OCI-LY7 (cell line): ENCODE data around the gene RNF166. TPM values are rescaled to one million over a fixed set of nuclear protein-coding genes. Genes with fewer than 3 reads are reported as not detected.

ENCODE experiments used
- BruUV-seq: library from RNA; stranded (reverse); fragments of 400-500 nt; replicated peaks from 2 replicates; lab custom pipeline; 2021; lab: Mats Ljungman, UMichigan
- CTCF ChIA-PET: fragments of 300-600 bp; sonication (Branson Sonifier 250); formaldehyde crosslinking; loops from one replicate; lab custom pipeline; 2022; ENCODE audit warnings: antibody characterized with exemption; ENCODE audit not compliant: unreplicated experiment; lab: Charles Lee
- POLR2A ChIA-PET: fragments of 300-600 bp; sonication (Branson Sonifier 250); formaldehyde crosslinking; loops from one replicate; lab custom pipeline; 2022; ENCODE audit warnings: antibody characterized with exemption; lab: Charles Lee
- DNase-seq: peaks from one replicate; pipeline ENCODE4 v3.0.0-alpha.2; 2015; ENCODE audit warnings: low spot score
- H2AFZ ChIP-seq: fragments of 200-600 bp; sonication (generic), shearing (Covaris generic); 2 replicates; pipeline ENCODE4 v1.6.1; 2014; ENCODE audit warnings: mild to moderate bottlenecking, antibody characterized with exemption, low read length, moderate library complexity
- H3K27ac ChIP-seq: fragments of 200-600 bp; sonication (generic); 2 replicates; pipeline ENCODE4 v1.5.1; 2014; ENCODE audit warnings: mixed run types, low read depth, mild to moderate bottlenecking, moderate library complexity, low read length, inconsistent platforms; ENCODE audit not compliant: poor library complexity, severe bottlenecking
- H3K36me3 ChIP-seq: fragments of 200-600 bp; sonication (generic); 2 replicates; pipeline ENCODE4 v1.6.1; 2014; ENCODE audit warnings: mild to moderate bottlenecking, antibody characterized with exemption, low read length, moderate library complexity, mixed read lengths; ENCODE audit not compliant: insufficient read depth
- H3K4me1 ChIP-seq: fragments of 200-600 bp; sonication (generic); 2 replicates; pipeline ENCODE4 v1.5.1; 2014; ENCODE audit warnings: mild to moderate bottlenecking, low read length; ENCODE audit not compliant: insufficient read depth, poor library complexity, severe bottlenecking
- H3K4me2 ChIP-seq: fragments of 200-600 bp; sonication (generic); 2 replicates; pipeline ENCODE4 v1.6.1; 2014; ENCODE audit warnings: mild to moderate bottlenecking, low read length
- H3K4me3 ChIP-seq: fragments of 200-600 bp; sonication (generic); 2 replicates; pipeline ENCODE4 v1.5.1; 2014; ENCODE audit warnings: mild to moderate bottlenecking, low read depth, low read length; ENCODE audit not compliant: poor library complexity, severe bottlenecking
- H3K79me2 ChIP-seq: fragments of 200-600 bp; sonication (generic); 2 replicates; pipeline ENCODE4 v1.6.1; 2016; ENCODE audit warnings: low read depth, mild to moderate bottlenecking, low read length, moderate library complexity, mixed read lengths; ENCODE audit not compliant: insufficient read depth
- H3K9me2 ChIP-seq: fragments of 200-600 bp; sonication (generic); 2 replicates; pipeline ENCODE4 v1.6.1; 2016; ENCODE audit warnings: mild to moderate bottlenecking, low read length, mixed read lengths; ENCODE audit not compliant: insufficient read depth
- H3K9me3 ChIP-seq: fragments of 200-600 bp; sonication (generic); 2 replicates; pipeline ENCODE4 v1.6.1; 2014; ENCODE audit warnings: mild to moderate bottlenecking, mixed run types, low read length, mixed read lengths
- H4K20me1 ChIP-seq: fragments of 200-600 bp; sonication (generic); 2 replicates; pipeline ENCODE4 v1.6.1; 2014; ENCODE audit warnings: mild to moderate bottlenecking, antibody characterized with exemption, low read length, moderate library complexity, mixed read lengths; ENCODE audit not compliant: insufficient read depth
- CTCF ChIP-seq: fragments of 200-600 bp; sonication (generic); conservative IDR thresholded peaks from 2 replicates; pipeline ENCODE4 v1.5.1; 2014; ENCODE audit warnings: mild to moderate bottlenecking, antibody characterized with exemption, low read length, moderate library complexity, mixed read lengths
- EZH2phosphoT487 ChIP-seq: fragments of 200-600 bp; sonication (generic); IDR thresholded peaks from 2 replicates; pipeline ENCODE4 v1.6.1; 2018; ENCODE audit warnings: low read depth, borderline replicate concordance, mild to moderate bottlenecking, mixed run types, antibody characterized with exemption, low read length, moderate library complexity, mixed read lengths
- intact Hi-C: fragments of 100-400 bp; cut with micrococcal nuclease; formaldehyde crosslinking; loops from one replicate; pipeline ENCODE4 v1.10.0; 2022; ENCODE audit not compliant: unreplicated experiment
- total RNA-seq, 2 experiments: library from RNA; depleted of rRNA in 1 of 2; stranded (reverse); fragments of >200 nt in 1 of 2; shearing (Covaris generic) in 1 of 2; gene quantifications; 2 replicates each; pipeline ENCODE4 v1.2.3, GENCODE V29; 2014 to 2022

Gene RNF166
- total RNA-seq, 2 experiments from 2014 or later: 52.4 to 56.2 TPM

DNA sequence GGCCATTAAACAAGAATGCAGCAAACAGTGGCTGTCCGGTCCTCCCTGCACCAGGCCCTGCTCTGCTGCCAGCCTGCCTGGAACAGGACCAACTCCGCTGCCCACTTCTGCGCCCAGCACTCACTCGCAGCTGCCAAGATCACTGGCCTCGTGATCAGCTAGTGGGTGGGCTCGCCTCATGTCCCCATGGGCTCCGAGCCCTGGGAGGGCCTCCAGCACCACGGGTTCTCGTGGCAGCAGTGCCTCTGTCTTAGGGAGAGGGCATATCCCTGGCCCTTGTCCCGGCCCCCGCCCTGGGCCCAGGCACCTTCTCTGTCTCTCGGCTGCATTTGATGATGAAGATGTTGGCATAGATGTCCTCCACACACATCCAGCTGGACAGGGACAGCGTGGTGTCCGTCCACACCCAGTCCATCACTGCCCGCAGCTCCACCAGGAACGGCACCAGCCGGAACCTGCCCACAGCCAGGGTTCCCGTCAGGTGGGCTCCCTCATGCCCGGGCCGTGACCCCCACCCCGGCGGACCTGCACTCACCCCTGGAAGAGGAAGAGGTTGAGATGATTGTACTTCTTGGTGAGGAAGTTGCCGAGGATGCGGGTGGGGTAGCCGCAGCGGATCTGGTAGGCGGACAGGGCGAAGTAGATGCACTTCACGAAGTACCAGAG lies 13.2 kb upstream of the RNF166 start:
- DNase-seq: no peak
- BruUV-seq: no TSS peak
- H2AFZ ChIP-seq: no peak overlapping the region
- ChIA-PET CTCF (no interaction called here), POLR2A (no interaction called here)
- TF ChIP-seq EZH2phosphoT487: no peak
- no peak for TF ChIP-seq CTCF
- H3K9me3 ChIP-seq: no peaks in the 10 kb centered on the region
- no peak overlapping the region for H3K4me2 ChIP-seq
- intact Hi-C loops: no loop called here
- no peaks in the 10 kb centered on the region for H4K20me1 ChIP-seq
- H3K4me3 ChIP-seq: no peak overlapping the region
- peaks cover 97% of the 10 kb centered on the region for H3K36me3 ChIP-seq
- H3K9me2 ChIP-seq: no peaks in the 10 kb centered on the region
- no peaks in the 10 kb centered on the region for H3K4me1 ChIP-seq
- H3K79me2 ChIP-seq: no peaks in the 10 kb centered on the region
- H3K27ac ChIP-seq: no peak overlapping the region

- TF ChIP-seq EZH2phosphoT487 (no peak), CTCF (no peak)
- intact Hi-C loops: no loop called here
- Histone ChIP-seq H3K4me2 (no peak overlapping the region), H3K4me3 (no peak overlapping the region), H3K36me3 (peaks cover 97% of the 10 kb centered on the region), H3K27ac (no peak overlapping the region), H4K20me1 (no peaks in the 10 kb centered on the region), H3K4me1 (no peaks in the 10 kb centered on the region), H2AFZ (no peak overlapping the region), H3K9me2 (no peaks in the 10 kb centered on the region), H3K79me2 (no peaks in the 10 kb centered on the region), H3K9me3 (no peaks in the 10 kb centered on the region)
- DNase-seq: no peak
- POLR2A ChIA-PET: no interaction called here
- CTCF ChIA-PET: no interaction called here
- BruUV-seq: TSS peak; percentile 59
Observed at GRCh38 chr16:88718178-88718577, 12.0 kb upstream of the RNF166 start.

DNA sequence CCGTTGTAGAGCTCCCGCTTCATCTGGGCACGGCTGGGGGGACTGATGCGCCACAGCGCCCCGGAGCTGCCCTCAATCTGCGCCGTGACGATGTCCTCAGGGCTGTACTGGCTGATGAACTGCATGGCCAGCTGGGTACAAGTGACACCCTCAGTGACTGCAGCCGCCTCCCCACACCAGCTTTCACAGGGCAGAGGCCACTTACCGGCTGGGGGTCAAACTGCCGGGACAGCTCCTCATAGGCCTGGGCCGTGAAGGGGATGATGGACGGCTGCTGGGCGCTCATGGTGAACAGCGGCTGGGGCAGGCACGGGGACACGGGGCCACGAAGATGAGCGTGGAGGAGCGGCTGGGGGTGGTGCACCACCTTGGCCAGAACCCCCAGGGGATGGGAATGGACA lies 10.4 kb upstream of the RNF166 start:
- TF ChIP-seq CTCF: no peak
- TF ChIP-seq EZH2phosphoT487: no peak
- no peaks in the 10 kb centered on the region for H3K9me3 ChIP-seq
- no peaks in the 10 kb centered on the region for H3K9me2 ChIP-seq
- H3K4me3 ChIP-seq: no peak overlapping the region
- no peak overlapping the region for H2AFZ ChIP-seq
- H3K27ac ChIP-seq: no peak overlapping the region
- CTCF ChIA-PET: no interaction called here
- H3K4me2 ChIP-seq: no peak overlapping the region
- intact Hi-C loops: no loop called here
- peaks cover 84% of the 10 kb centered on the region for H3K36me3 ChIP-seq
- no peak for DNase-seq
- H4K20me1 ChIP-seq: no peaks in the 10 kb centered on the region
- no peaks in the 10 kb centered on the region for H3K4me1 ChIP-seq
- BruUV-seq: no TSS peak
- POLR2A ChIA-PET: no interaction called here
- no peaks in the 10 kb centered on the region for H3K79me2 ChIP-seq
